Inflammatory macrophage treated with lipopolysaccharide for 1 hour (primary cell): ENCODE data around the gene PPP1R9A.

ENCODE experiments used
- DNase-seq, 2 donors: peaks; one replicate each; pipeline ENCODE4 v3.0.0-alpha.2; 2020 to 2022

The PPP1R9A gene

DNA sequence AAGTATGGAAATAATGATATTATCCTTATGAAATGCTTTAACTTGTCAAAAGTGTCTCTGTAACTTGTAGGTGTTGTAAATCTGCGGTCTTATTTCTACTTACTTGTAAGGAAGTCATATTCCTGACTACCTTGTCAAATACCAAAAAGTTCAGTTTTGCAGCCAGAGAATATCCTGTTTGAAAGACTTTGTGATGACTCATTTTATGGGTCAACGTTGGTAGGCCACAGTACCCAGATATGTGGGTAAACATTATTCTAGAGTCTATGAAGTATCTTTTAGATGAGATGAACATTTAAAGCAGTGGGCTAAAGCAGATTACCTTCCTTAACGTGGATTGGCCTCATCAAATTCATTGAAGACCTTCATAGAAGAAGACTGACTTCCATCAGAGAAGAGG, 195.3 kb downstream of the PPP1R9A start:
- no peak for DNase-seq

DNA sequence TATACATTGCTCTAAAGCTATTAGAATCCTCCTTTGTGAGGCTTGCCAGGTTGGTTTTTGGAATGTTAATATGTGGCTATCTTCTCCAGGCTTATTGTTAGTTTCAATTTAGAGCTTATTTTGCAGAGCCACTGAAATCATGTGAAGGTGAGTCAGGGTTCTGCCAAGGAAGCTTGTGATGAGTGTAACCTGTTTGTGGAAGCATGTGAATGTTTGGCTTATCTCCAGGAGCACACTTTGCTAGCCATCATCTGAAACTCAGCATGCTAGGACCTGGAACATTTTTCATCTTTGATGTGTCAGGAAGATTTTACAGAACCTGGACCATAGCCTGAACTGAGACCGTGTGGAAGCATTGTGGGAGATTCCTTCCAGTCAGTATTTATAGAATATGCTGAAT, 197.3 kb downstream of the PPP1R9A start:
- DNase-seq: peak in 1 of 2 donors; percentile 12

DNA sequence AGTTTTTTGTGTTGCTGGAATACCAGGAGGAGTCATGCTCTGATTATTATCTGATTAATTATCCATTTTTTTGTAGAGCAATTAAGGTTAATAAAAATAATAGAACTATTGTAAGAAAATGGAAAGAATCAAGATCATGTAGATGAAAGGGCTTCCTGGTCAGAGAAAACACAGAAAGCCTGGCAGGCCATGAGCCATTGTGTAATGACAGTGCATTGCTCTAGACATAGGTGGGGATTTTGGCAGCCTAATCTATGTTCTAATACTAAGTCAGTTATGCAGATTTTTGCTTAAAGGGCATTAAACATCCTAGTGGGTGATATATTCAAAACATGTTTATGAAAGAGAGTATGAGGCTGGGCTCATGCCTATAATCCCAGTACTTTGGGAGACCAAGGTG, 198.2 kb downstream of the PPP1R9A start:
- no peak for DNase-seq

DNA sequence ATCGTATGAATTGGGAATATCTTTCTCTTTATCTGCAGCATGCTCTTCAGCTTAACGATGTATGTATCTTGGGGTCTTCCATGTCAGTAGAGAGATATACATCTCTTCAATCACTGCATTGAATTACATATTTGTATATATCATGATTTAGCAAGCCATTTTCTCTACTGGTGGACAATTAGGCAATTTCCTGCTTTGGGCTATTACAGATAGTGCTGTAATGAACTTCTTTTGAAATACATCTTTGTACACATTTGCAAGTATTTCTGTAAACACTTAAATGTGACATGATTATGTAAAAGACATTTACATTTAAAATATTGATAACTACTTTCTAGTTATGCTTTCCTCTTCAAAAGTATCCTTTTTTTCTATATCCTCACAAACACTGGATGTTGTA, 199.0 kb downstream of the PPP1R9A start:
- DNase-seq: peak; percentile 55 to 67

DNA sequence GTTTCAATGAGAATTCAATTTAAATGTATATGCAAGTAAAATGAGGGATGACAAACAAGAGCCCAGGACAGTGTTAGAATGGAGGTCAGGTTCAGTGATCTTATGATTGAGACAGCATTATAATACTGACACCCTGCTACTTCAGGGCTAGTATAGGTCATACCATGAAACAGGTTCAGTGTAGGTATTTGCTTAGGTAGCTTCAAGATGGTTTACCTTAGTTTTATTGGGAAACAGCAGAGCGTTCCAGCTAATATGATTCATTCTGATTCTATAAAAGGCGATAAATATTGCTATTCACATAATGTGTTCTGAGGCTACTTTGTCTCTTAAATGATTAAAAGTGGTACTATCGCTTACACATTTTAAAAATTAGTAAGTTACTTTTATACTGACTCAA, 203.3 kb downstream of the PPP1R9A start:
- DNase-seq: no peak

DNA sequence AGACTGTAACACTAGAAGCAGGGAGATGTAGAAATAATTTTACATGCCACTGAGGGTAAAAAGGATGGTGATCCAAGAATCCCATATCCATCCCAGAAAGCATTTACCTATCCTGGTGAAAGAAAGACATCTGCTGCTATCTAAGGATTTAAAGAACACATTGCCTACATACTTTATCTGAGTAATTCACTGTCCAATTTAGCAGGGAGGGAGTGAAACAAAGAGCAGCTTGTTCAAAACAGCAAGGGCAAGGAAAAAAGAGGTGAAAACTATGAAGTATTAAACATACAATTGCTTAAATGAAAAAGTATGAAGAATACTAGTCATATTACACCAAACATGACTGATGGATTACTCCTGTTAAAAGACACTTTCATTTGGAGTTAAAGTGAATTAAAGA, 206.2 kb downstream of the PPP1R9A start:
- DNase-seq: no peak

DNA sequence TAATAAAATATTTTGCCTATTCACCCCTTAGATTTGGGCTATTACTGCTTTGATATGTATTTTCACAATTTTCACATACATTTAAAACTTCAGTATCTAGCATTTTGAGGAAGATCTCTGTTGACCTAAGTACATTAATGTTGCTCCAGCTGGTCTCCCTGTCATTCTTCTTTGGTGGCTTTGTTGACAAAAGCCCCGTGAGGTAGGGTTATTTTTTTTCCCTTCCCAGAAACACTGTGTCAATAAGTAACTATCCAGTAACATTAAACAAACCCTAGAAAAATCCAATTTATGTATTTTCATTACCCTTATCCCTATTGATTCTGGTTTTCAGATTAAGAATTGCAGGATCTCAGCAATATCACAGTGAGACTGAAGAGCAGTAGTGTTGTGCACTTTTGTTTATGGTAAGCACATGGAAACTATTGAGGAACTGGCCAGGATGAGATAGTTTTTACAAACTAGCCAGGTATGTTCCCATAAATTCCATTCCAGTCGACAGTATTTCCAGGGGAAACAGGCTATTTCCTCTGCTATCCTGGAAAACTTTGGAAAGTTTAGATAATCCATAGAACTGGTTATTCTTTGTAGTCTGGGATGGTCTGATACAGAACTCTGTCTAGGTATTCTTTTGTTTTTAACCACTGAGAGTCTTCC, 218.8 kb downstream of the PPP1R9A start:
- DNase-seq: no peak

DNA sequence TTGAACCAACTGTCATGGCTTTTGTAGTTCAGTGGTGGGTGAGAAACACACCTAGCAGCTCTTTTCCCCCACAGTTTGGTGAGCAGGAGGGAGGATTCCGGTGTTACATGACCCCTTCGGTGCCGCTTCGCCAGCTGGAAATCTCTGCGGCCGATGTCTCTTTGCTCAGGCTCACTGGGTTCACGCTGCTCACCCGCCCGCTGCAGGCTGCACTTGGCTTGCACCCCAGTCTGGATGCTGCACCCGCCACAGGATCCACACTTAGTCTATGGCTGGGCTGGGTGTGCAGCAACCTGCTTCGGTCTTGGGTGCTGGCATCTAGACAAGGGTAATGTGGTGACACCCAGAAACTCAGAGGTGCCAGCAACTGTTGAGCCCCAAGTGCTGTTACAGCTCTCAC, 225.1 kb downstream of the PPP1R9A start:
- DNase-seq: no peak

DNA sequence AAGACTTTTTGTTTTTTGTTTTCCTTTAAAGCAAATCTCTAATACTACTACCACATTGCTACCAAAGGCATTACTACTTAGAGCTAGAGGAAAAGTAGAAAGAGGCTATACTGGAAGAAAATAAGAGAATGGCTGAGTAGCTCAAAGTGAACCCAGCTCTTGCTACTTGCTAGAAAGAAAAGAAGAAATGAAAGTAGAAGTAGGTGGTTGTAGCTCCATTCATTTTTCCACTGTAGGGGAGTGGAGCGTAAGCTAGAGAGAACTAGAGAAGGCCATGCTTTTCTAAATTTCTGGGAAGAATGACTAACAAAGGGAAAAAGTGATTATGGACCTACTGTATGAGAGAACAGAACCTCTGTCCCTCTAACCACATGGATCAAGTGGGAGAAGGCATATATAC, 232.5 kb downstream of the PPP1R9A start:
- peak in 1 of 2 donors; percentile 1 for DNase-seq

DNA sequence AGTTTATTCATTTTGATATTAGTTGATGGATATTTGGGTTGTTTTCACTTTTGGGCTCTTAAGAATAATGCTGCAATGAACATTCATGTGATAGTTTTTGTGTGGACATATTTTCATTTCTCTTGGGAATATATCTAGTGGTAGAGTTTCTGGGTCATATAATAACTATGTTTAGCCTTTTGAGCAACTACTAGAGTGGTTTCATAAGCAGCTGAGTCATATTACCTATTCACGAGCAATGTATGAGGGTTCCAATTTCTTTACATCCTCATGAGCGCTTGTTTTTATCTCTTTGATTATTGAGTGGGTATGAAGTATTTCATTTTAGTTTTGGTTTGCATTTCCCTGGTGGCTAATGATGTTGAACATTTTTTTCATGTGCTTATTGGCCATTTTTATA, 234.4 kb downstream of the PPP1R9A start:
- no peak for DNase-seq

DNA sequence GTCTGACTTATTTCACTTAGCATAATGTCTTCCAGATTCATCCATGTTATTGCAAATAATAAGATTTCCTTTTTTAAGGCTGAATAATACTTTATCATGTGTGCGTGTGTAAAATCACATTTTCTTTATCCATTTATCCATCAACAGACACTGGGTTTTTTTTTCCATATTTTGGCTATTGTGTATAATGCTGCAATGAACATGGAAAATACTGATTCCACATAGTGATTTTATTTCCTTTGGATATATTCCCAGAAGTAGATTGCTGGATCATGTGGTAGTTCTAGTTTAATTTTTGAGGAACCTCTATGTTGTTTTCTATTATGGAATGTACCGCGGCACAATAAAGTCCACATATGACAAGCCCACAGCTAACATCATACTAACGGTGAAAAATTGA, 236.9 kb downstream of the PPP1R9A start:
- no peak for DNase-seq

DNA sequence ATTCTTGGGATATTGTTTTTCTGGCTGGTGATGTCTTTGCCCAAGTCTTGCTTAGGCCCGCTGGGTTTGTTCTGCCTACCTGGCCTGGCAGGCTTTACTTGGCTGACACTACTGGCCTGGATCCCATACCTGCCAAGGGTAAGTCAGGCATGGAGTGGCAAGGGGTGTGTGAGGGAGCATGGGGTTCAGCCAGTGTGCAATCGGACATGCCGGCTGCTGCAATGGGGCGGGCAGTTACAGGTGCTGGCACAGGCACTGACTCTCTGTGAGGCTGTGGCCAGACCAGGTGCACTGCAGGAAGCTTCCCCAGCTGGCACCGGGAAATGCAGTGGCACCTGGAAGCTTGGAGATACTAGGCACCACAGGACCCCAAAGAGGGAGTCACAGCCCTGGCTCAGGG, 248.6 kb downstream of the PPP1R9A start:
- no peak for DNase-seq

DNA sequence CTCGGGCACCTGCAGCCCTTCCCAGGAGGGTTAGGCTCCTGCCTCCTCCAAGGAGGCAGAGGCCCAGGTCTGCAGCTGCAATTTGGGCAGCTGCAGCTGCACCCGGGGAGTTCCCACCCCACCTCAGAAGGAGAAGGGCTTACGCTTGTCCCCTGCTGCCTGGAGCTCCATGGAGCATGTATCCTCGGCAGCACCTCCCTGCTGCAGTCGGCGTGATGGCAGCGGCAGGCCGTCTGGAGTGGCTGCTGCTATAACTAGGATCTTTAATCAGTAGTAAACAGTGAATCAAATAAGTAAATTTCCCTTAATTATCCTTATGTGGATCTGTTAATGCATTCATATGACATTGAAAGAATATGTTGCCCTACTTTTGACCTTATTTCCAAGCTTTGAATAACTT, 250.0 kb downstream of the PPP1R9A start:
- no peak for DNase-seq

DNA sequence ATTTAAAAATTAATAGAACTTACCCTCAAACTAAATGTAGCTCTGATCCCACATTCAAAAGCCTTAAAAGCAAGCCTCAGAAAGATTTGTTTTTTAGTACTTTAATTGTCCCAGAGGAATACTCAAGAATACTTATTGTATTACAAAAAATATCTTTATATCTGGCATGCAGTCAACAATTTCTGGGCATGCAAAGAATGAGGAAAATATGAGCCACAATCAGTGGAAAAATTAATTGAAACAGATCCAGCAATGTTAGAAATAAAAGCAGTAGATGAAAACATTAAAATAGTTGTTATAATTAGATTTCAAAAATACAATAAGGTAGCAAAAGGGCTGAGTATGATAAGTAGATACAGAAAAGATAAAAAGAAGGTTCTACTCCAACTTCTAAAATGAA, 262.3 kb downstream of the PPP1R9A start:
- no peak for DNase-seq

DNA sequence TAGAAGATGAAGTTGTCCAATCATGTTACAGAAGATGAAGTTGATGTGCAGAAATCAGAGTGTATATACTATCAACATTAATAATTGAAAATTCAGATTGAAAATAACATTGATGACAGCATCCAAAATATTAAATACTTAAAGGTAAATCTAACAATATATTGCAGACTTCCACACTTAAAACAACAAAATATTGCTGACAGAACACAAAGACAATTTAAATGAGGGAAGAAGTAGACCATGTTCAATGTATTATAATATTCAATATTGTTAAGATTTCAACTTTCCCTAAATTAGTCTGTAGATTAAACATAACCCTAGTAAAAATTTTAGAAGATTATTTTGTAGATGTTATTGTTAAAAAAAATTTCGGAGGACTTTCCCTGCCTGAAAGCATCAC, 265.0 kb downstream of the PPP1R9A start:
- no peak for DNase-seq

DNA sequence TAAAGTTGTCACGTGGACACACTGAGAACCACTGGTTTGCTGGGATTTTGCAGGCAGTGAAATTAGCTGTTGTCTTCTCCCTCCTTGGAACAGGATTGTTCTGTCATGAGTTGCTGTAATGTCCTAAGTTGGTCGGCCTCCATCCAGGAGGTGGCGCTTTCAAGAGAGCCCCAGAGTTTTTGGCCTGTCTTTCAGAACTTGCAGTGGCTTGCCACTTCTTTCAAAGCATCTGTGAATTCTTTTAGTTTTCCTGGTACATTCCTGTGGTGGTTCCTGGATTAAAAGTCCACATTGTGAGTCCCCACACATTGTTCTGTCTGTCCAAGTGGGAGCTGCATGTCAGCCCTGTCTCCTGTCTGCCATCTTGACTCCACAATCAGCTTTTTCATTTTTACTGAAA, 283.1 kb downstream of the PPP1R9A start:
- DNase-seq: no peak

DNA sequence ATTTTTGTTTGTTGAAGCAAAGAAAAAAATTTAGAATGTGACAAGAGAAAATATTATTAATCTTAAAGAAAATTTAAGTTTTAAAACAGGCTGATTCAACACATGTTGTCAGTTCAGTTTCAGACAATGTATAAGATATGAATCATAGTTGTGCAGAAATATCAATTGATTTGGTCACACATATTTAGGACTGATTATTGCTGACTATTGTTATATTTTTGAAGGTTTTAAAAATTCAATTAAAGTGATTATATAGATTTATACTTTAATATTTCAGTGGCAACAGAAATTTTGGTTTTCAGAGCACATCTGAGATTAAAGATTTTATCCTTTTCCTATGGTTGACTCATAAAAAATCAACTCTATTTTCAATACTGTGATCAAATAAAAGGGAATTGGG, 284.4 kb downstream of the PPP1R9A start:
- no peak for DNase-seq

DNA sequence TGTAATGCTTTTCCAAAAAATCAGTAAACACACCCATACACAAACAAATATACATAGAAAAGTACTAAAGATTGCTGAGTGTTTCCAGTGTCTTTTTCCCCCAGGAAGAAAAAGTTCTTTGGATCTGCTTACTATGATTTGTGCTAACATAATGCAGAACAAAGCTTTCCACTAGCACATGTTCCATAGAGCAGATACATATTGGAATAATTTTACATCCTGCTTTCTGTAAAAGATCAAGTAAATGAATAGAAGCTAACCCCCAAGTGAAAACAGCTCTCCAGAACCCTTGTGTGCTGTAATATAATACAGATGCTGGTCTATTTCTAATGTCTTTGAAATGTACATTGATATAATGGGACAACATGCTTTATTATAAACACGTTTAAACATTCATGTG, 291.5 kb downstream of the PPP1R9A start:
- no peak for DNase-seq

DNA sequence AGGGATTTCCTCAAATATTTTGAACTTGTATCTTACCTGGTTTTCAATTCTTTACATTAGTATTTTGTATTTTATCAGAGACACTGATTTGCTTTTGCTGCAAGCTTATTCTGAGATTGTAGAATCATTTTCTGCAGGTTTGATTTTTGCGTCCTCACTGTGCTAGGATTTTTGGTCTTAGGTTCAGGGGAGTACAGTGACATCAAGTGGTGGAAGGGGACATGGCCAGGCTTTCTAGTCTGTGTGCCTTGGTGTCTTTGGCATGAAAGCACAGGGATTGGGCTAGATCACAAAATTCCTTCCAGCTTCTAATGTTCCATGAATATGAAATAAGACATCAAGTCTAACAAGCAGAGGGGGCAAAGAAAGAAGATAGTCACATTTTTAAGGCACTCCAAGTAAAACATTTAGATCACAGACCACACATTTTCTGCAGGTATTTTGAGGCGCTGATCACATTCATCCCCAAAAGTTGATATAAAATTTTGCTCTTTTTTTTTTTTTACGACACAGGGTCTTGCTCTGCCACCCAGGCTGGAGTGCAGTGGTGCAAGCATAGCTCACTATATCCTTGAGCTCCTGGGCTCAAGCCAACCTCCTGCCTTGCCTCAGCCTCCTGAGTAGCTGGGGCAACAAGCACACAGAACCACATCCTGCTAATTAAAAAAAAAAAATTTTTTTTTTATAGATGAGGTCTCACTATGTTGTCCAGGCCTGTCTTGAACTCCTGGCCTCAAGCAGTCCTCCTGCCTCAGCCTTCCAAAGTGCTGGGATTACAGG, 292.6 kb downstream of the PPP1R9A start:
- peak in 1 of 2 donors; percentile 12 for DNase-seq

DNA sequence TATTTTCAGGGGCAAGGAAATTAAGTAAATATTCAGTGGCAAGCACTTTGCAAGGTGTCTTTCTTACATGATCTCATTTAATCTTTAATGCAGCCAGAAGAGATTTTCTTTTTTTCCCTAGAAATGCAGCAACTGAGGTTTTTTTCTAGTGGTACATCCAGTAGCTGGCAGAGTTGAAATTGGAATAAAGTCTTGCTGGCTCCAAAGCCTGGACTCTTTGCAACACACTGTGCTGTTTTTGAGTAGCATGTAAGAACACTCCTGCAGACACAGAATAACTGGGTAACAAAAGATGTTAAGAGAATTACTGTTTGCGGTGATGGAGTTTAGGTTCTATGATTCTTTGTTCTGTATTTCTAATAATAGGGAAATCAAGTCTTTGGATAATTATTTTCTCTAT, 293.3 kb downstream of the PPP1R9A start:
- no peak for DNase-seq

DNA sequence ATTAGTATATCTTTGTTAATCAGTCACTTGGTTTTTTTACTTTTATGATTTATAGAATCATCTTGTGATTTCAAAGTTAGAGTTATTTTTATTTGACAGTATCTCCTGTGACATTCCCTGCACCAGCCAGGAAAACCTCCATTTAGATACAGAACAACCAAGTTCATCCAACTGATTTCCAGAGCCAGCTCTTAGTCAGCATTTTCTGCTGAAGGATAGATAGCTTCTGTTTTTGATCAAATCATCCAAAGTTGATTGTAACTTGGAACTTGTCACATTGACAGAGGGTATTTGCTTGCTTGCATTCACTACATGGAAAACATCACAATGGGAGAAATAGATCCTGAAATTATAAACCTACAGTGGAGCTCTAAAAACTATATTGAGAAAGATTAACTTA, 294.3 kb downstream of the PPP1R9A start:
- no peak for DNase-seq

DNA sequence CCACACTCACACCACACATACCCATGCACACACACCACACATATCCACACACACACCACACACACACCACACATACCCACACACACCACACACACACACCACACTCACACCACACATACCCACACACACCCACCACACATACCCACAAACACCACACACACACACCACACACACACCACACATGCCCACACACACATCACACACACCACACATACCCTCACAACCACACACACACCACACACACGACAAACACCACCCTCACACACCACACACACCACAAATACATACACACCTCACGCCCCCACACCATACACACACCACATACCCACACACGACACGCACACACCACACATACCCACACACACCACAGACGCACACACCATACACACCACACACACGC, 297.2 kb downstream of the PPP1R9A start:
- DNase-seq: no peak

DNA sequence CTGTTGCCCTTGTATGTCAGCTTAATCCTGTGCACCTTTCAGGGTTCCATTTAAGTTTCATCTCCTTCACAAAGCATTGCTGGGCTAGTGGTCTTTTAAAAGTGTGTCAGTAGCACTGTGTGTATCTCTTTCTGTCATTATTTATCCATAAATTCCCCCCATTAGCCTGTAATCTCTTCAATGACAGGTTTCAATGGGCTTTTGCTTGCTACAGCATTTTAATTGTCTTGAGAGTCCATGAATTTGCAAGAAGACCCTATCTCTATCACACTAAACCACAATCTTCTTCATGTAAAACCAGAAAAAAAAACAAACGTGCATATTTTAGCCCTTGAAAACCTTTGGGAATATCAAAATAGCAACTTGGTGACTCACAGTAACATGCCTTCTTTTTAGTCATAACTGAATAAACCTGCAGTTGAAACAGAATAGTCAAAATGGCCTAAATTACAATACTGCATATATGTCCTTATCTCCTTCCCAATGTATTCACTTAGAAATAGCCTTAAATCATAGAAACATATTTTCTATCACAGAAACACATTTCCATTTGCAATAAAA, 298.4 kb downstream of the PPP1R9A start:
- DNase-seq: no peak

DNA sequence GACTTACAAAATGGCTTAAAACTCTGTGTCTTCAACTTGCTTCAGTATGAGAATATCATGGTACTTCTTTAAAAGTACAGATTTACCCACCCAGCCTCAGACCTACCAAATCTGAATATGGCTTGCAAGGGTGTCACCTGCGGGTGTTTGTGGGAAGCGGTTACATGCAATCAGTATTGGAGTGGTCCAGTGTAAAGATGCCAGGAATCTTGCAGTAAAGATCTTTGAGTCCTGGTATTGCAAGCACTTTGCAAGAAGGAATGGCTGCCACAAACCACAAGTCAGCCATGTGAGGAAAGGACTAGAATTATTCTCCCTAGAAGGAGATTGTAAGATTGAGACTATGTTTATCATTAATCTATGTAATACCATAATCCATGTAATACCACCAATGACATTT, 301.9 kb downstream of the PPP1R9A start:
- DNase-seq: no peak

DNA sequence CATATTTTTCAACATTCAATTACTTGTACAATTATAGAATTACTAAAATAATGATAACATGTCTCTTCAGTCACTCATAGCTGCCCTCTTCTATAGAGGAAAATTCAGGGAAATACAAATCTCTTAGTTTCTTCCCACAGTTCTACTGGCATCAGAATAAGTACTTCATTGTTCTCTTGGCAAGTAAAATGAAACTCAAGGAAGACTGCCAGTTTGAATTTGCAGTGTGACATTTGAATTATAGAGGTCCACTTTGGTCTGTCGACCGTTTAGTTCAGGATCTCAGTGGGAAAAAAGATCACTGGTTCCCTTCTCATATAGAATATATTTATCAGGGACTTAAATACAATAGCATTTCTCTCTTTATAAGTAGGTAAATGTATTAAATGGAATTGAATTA, 302.4 kb downstream of the PPP1R9A start:
- no peak for DNase-seq
